GM19438 (cell line): Measurements from ENCODE around the gene KIRREL3.

Experiments used
- ATAC-seq: cut with Tn5 transposase; IDR thresholded peaks from one replicate; pipeline ENCODE4 v1.9.1; 2021; ENCODE audit warnings: low read depth; ENCODE audit not compliant: unreplicated experiment

KIRREL3 gene

DNA sequence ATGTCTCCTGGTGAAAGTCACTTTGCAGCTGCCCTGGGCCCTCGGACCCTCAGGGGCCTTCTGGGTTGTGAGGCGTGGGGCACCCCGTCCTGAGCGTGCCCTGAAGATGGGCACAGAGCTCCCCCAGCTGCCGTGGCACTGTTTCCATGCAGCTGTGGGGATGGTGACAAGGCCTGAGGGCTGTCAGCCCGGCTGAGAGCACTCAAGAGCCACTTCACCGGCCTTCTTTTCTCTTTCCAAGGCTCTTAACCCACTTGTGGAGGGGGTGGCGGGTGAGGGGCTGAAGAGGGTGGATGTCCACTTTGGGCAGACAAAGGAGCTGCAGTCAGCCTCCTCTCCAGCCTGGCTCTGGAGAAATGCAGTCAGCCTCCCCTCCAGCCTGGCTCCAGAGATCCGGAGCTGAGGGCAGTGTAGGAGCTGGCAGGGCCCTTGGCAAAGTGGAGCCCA, 405.6 kb downstream of the KIRREL3 start:
- no peak for ATAC-seq

DNA sequence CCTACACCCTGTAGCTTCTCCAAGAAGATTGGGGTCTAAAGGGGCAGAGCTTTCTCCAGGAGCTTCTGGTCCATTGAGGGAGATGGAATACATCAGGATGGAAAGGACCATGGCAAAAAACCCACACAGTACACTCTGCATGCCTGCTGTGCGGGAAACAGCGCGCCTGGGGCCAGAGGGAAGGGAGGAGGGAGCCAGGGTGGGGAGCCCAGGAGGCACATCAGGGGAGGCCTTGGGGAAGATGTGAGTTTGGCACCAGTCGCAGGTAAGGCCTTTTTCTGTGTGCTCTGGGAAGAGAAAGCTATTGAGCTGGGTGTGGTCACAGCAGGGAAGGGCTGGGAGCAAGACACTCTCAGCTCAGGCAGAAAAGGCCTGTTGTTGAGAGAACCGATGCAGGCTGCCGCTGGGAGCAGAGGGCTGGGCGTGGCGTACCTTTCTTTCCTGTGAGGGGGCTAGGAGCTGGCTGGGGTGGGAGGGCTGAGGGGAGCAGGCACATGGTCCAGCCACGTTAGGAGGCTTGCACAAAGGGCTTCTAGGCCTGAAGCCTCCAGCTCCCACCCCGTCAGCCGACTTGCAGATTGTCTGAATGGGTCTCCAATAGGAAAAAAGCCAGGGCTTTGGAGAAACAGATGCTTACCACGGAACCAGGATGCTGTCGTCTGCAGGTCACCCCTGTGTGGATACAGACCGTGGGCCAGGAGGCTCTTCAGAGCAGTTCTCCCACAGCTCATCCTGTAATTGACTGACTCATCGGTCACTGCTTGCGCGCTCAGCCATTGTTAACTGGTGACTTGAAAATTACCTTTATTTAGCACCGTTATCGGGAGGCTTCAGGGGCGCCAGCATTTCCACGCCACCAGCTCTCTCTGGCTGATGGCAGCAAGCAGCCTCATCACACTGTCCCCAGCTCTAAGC, 407.8 kb downstream of the KIRREL3 start:
- ATAC-seq = no peak

DNA sequence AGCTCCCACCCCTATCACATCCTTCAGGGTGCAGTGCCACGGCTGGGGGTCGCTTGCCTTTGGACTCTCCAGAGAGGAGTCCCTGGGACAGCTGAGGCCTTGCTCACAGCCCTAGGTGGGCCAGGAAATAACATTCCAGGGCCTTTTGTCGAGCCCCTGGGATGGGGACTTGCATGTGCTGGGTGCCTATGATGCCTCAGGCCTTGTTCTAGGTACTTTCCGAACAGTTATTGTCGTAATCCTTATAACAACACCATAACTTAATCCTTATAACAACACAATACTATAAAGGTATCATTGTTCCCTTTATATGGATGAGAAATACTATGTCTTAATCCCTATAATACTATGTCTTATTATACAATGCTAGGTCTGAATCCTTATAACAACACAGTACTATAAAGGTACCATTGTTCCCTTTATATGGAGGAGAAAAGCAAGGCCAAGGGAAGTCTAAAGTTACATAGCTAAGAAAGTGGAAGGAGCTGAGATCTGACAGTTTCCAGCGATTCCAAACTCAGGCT, 408.5 kb downstream of the KIRREL3 start:
- ATAC-seq = no peak

DNA sequence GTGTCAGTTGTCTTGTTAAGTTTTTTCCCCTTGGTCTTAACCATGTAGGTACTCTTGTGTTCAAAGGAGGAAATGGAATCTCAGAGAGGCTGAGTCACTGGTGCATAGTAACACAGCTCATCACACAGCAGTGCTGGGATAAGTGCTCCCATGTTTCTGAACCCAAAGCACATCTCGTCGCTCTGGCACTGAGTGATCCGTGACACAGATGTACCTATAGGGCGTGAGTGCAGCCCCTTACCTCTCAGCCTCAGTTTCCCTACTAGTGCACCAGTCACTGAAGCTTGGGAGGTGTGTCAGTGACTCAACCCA, 411.1 kb downstream of the KIRREL3 start:
- ATAC-seq = no peak

DNA sequence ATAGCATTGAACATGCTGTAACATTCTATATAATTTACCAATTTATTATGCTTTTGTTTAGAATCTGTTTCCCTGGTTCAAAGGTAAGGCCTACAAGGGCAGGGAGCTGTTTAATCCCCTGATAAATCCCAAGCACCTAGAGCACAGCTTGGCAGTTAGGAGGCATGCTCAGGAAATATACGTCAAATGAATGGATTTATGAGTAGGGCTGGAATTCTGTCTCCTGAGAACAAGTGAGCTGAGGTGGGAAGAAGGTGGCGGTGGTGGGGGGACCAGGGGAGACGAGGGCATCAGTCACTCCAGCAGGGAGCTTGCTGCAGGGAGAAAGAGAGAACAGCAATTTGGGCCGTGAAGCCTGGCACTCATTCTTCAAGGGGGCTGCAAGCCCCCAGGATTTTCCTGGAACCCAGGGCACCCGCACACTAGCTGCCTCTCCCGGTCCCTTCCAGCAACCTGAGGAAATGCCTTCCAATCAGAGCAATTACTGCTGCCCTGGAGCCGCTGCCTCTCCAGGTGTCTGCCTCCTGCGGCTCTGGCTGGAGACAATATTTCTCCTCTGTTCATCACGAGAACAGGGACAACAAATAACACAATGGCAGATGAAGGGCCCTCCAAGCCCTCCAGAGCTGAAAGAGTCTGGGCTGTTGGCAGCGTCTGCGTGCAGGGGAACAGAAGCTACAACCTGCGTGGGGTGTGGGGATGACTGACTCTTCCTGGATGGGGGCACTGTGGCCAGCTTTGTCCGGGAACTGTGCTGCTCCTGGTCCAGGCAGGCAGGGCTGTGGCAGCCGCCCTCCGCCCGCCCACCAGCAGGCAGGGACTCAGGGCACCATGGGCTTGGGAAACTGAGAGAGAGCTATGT, 411.7 kb downstream of the KIRREL3 start:
- no peak for ATAC-seq

DNA sequence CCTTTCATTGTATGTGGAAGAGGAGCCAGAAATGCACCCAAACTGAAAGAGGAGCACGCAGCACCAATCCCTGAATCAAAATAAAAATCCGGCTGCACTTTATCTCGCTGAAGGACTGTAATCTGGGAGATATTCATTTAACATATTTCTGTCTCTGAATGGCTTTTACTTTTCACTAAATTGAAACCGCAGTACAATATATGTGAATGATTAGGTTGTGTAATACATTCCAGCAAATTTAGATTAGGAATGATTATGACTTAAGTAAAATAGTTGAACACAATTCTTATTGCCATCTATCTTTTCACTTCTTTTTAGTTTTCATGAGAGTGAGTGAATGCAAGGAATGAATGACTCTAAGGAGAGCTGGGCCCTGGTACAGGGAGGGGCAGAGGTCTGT, 413.0 kb downstream of the KIRREL3 start:
- no peak for ATAC-seq

DNA sequence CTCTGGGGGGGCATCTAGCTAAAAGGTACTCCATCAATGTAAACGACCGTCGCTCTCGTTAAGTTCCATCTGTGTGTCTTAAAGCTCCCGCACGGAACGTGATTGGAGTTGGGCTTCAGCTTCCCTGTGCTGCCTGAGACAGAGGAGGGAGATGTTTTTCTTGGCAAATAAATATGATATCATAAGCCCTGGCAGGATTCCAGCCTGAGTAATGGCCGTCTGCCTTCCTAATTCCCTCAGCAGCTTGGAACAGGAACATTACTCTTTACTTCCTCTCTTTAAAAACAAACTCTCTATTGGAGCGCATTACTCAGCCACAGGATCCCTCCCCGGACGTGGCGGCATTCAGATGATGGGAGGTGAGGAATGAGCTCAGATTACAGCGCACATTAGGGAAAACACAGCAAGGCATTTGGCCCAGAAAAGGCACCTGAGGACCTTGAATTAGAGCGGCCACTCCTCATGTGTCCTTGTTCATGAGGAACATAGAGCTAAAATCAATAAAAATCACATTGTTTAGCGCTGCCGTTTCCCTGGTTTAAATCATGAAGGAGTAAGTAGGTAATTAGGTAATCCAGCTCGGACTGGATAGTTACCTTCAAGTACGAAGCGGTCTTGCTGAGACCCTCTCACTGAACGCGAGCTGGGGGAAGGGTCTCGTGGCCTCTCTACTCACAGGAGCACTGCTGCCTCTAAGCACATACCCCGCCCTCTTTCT, 414.6 kb downstream of the KIRREL3 start:
- ATAC-seq = no peak

DNA sequence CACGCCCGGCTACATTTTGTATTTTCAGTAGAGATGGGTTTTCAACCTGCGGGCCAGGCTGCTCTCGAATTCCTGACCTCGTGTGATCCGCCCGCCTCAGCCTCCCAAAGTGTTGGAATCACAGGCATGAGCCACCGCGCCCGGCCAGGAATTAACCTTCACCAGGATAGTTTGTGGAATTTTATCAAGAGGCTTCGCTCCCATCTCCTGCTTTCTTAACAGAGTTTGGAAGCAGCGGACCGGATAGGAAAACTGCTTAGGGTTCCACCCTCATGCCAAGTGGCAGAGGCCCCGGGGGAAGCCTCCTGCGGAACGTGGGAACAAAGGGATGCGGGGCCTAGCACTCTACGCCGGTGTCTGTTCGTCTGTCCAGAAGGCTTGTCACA, 415.2 kb downstream of the KIRREL3 start:
- ATAC-seq = no peak

DNA sequence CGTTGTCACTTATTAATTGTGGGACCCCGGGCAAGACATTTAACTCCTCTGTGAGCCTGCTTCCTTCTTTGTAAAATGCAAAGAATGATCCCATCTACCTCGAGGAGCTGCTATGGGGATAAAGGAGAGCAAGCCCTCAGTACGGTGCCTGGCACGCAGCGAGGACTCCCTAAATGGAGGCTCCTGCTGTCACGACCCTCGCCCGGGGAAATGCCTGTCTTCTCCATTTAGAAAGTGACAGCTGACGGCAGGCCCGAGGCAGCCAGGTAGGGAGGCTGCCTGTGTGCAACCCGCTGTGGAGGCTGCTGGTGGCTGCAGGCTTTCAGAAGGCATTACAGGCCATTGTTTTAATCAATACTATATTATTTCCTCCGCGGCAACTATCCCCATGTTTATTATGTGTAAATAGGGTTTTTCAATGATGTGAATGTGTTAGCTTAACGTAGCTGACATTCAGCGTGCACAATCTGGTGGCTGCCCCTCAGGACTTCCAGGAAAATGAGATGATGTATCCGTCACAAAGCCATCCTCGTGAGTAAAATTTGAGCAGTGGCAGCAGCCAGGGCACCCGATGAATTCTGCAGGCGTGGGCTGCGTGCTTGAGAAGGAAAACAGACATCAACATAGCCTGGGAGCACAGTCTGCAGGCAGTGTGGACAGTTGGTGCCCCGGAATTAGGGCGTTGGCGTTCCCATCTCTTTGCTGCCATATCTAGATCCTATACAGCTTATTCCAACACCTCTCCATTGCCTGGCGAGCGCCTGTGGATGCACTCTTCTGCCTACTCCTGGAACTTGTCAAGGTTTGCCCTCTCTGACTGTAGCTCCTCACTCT, 416.8 kb downstream of the KIRREL3 start:
- no peak for ATAC-seq

DNA sequence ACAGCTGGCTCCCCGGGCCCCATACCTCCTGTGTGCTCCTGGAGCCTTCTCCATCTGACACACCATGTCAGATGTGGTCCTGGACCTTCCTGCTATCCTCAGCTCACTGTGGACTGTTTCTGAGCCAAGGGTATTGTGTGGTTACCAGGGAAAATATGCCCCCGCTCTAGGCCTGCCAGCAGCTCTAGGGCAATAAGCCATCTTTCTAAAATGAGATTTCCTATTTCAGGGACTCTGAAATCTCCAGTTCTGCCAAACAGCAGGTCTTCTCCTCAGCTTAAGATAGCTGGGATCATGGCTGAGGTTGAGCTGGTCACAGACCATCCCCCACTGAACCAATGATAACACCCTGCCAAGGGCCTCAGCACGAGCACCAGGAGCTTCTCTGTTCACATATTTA, 417.5 kb downstream of the KIRREL3 start:
- no peak for ATAC-seq

DNA sequence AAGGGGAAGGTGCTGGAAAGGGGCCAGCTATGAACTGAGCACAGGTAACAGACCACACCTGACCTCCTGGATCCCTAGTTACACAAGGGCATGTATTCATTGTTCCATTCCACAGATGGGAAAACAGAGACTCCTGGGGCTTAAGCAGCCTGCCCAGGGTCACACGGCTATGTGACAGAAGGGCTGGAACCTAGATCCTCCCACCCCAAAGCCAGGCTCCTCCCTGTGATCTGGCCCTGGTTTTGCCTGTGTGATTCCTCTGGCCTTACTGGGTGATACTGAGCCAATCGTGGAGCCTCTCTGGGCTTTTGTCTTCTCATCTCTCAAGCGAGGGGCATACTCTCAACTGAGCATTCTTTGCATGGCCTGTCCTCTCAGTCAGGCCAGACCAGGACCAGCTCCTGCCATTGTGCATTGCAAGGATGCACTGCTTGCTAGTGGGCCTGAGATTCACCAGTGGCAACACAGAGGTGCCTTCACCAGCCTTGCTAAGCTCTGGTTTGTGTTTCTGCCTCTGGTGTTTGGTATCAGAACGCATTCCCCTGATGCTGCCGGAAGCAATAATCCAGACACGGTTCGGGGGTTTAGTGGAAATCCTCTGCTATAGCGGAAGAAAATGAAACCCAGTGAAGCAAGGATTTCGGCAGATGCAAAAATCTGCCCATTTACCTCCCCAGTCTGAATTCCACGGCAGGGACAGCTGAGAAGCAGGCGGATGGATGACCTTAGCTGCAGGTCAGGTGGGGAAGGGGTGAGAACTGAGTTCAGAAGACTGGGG, 418.5 kb downstream of the KIRREL3 start:
- no peak for ATAC-seq

DNA sequence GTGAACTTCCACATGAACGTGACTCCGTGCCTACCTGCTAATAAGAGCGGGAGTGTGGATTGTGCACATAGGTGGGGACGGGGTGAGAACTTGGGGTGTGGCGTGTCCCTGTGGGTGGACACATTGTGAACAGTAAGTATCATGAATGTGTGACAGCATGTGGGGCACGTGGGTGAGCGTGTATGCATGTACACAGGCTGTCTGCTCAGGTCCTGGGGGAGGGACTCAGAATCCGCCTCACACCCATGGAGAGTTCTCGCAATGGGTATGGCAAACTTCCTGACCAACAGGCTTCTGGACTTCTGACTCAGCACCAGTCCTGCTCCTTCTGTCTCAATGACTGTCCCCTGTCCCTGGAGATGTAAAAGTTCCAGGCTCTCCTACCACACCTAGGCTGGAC, 422.1 kb downstream of the KIRREL3 start:
- ATAC-seq = no peak

DNA sequence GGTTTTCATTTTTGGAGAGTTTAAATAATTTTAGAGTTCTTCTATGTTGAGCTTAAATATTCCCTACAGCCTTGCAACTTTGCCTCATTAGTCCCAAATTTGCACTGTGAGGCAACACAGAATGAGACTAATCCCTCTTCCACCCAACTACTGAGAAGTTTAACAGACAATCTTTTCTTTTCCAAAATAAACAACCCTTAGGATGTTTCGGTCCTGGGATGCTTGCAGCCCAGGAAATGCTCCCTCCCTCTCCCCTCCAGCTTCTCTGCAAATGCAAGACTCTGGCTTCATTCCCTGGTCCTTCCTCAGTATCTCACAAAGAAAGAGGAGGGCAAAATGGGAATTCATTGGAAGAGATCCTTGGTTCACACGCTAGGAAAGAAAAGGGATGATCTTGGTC, 422.5 kb downstream of the KIRREL3 start:
- no peak for ATAC-seq

DNA sequence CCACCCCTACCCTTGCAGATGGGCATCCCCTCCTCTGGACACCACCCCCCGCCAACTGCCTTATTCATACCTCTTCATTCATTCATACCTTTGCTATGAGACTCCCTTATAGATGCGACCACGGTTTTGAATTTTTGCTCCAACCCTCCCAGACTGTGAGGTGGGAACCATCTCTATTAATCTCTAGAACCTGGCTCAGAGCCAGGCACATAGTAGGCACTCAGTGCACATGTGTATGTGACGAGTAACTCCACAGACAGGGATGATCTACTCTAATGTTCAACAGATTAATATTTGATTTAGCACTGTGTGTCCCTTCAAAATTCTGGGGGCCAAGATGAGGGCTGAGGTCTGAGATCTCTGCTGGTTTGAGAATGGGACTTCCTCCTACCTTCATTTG, 424.7 kb downstream of the KIRREL3 start:
- ATAC-seq = no peak

DNA sequence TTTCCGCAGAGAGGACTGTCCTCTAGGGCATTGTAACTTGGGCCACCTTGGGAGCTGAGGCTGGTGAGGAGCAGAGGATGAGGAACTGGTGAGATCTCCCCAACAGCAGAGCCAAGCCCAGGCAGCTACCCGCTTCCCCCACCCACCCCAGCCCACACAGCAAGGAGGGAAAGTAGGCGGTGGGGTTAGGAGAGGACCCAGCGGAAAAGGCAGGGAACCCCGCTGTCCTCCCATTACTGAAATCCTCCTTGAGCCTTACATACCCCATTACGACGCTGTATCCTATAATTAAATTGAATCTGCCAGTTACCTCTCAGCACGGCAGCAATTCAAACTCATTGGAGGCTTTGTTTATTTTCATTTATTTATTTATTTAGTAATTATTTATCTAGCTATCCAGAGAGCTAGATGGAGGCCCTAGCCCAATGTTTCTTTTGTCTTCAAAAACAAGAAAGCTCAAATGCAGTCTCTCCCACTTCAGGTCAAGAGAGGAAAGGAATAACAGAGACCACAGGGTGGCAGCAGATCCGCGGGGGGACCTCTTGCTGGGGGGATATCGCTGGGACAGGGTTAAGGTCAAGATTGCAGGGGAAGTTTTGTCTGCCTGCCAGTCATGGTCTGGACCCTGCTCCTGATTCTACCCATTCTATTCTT, 427.1 kb downstream of the KIRREL3 start:
- ATAC-seq = no peak

DNA sequence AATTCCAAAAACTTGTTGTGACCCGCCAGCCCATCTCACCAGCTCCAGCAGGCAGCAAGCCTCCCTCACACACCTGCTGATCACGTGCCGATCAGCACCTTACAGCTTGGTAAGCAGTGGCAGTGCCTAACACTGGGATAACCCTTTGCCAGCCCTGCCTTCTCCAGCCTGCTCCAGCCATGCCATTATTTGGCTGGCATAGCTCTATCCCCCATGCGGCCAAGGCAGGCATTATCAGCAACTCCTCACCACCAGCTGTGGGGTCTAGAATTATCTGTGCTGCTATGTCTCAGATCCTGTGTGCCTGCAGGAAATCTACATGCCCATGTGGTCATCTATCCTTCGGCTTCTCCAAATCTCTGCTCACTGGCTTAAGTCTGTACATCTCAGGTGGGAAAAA, 430.1 kb downstream of the KIRREL3 start:
- ATAC-seq = no peak

DNA sequence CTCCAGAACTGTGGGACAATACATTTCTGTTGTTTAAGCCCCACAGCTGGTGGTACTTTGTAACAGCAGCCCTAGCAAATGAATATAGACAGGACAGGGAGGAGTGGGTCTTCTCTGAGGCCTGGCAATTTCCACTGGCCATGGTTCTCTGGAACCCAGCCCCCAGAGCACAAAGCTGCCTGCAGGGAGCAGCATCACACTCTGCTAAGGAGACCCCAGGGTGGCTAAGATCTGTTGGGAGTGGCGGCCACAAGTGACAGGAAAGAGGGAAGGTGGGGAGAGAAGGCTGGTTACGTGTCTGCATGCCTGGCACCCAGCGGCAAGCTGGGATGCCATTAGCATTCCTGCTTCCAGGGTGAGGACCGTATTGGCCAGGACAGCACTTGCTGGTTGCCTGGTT, 433.2 kb downstream of the KIRREL3 start:
- ATAC-seq = no peak

DNA sequence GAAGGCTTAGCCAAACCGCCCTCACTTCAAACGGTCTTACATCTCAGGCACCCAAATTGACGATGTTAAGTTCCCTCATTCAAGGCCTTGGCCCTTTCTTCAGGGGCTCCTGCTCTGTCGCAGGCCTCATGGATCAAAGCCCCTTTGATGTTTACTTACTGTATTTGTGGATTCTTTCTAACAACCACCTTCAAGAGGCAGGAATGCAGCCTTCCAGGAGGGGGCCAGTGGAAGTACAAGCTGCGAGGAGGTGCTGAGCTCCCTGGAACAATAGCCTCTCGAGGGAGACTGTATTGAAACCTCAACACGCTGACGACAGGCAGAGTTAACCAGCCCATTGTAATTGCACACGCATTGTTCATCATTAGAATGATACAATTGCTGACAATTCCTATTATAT, 436.0 kb downstream of the KIRREL3 start:
- ATAC-seq = no peak
